Stomach (tissue), 4 donors: Measurements from ENCODE around the gene GSE1.

Experiments used
- EP300 ChIP-seq: sonication (generic); formaldehyde crosslinking; IDR thresholded peaks from one replicate; pipeline ENCODE4 v1.6.1; 2017; ENCODE audit warnings: antibody characterized with exemption
- POLR2A ChIP-seq, 4 donors: fragments of 450-650 bp; IDR thresholded peaks; one replicate each; pipeline ENCODE4 v1.6.1; 2016; ENCODE audit warnings: antibody characterized with exemption in 4 of 4, control low read depth in 2 of 4, mild to moderate bottlenecking in 1 of 4, moderate library complexity in 1 of 4
- TF ChIP-seq, protein P1 (sequence below), 7 experiments: fragments of 450-650 bp in 4 of 7; fragments of 200-600 bp in 3 of 7; sonication (generic) in 3 of 7; IDR thresholded peaks; one replicate each; pipeline ENCODE4 v1.5.1; 2016 to 2019; ENCODE audit warnings: antibody characterized with exemption in 7 of 7, control low read depth in 2 of 7, mild to moderate bottlenecking in 1 of 7

DNA sequence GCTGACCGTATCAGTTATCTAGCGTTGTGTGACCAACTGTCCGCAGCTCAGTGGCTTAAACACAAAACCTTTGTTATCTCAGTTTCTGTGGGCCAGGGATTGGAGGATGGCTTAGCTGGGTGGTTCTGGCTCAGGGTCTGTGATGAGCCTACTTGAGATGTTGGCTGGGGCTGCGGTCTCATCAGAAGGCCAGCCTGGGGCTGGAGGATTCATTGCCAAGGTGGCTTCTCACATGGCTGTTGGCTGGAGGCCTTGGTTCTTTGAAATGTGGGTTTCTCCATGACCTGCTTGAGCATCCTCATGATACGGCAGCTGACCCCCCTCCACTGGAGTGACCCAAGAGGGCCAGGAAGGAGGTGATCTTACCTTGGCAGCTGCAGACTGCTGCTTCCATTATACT is 16.7 kb downstream of the GSE1 start:
- no peak for TF ChIP-seq EP300
- TF ChIP-seq, protein P1, sequence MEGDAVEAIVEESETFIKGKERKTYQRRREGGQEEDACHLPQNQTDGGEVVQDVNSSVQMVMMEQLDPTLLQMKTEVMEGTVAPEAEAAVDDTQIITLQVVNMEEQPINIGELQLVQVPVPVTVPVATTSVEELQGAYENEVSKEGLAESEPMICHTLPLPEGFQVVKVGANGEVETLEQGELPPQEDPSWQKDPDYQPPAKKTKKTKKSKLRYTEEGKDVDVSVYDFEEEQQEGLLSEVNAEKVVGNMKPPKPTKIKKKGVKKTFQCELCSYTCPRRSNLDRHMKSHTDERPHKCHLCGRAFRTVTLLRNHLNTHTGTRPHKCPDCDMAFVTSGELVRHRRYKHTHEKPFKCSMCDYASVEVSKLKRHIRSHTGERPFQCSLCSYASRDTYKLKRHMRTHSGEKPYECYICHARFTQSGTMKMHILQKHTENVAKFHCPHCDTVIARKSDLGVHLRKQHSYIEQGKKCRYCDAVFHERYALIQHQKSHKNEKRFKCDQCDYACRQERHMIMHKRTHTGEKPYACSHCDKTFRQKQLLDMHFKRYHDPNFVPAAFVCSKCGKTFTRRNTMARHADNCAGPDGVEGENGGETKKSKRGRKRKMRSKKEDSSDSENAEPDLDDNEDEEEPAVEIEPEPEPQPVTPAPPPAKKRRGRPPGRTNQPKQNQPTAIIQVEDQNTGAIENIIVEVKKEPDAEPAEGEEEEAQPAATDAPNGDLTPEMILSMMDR (IDR thresholded peaks at IDR 0.05): no peak
- TF ChIP-seq POLR2A (IDR thresholded peaks at IDR 0.05): no peak
